Parietal lobe (tissue), 1 donor: ENCODE results near the gene COX6A2. TPM values are rescaled to one million over a fixed set of nuclear protein-coding genes. Genes with fewer than 3 reads are reported as not detected.

ENCODE experiments used
- total RNA-seq: library from RNA; depleted of rRNA; stranded (reverse); fragments of >200 nt; gene quantifications from one replicate; pipeline ENCODE4 v1.2.3, GENCODE V29; 2014

Gene COX6A2
- not detected for total RNA-seq

GRCh38 chr16:31428279-31428597 is at the start of gene COX6A2:
Gene COX6A2, minus strand, starts transcription at chr16:31428360. Its CDS starts 35 bp downstream, at chr16:31428325.

GRCh38 chr16:31471875-31472708 is 43.9 kb upstream of the COX6A2 start, which contains the start of gene TGFB1I1:
Gene TGFB1I1, plus strand, starts transcription at chr16:31472152. Its CDS starts 37 bp downstream, at chr16:31472189.

GRCh38 chr16:31458844-31459686 is 30.9 kb upstream of the COX6A2 start, which contains the start of gene ARMC5:
Gene ARMC5, plus strand, starts transcription at chr16:31459501. Its CDS starts 24 bp downstream, at chr16:31459525.

GRCh38 chr16:31393056-31393455 is 35.1 kb downstream of the COX6A2 start, which contains the start of gene ITGAD:
Gene ITGAD, plus strand, starts transcription at chr16:31393335. Its CDS starts 26 bp downstream, at chr16:31393361.

Other genes with a start within 250 kb of the COX6A2 start
- gene FUS, start 248.2 kb downstream of the COX6A2 start, total RNA-seq = 119 TPM
- 1.3 TPM for gene PYCARD, start 225.6 kb downstream of the COX6A2 start, total RNA-seq
- gene TRIM72, start 214.2 kb downstream of the COX6A2 start, total RNA-seq = 0.63 TPM
- not detected for gene PYDC1, start 211.2 kb downstream of the COX6A2 start, total RNA-seq
- gene ITGAM, start 168.4 kb downstream of the COX6A2 start, total RNA-seq = 1.3 TPM
- gene ITGAX, start 73.2 kb downstream of the COX6A2 start, total RNA-seq = 1.3 TPM
- gene ITGAD, start 35.0 kb downstream of the COX6A2 start, total RNA-seq = not detected
- 1.3 TPM for gene ZNF843, start 14.4 kb upstream of the COX6A2 start, total RNA-seq
- gene ARMC5, start 31.1 kb upstream of the COX6A2 start, total RNA-seq = 8.8 TPM
- gene TGFB1I1, start 43.8 kb upstream of the COX6A2 start, total RNA-seq = 4.1 TPM
- gene SLC5A2, start 54.8 kb upstream of the COX6A2 start, total RNA-seq = 1.3 TPM
- 47.3 TPM for gene RUSF1, start 80.0 kb upstream of the COX6A2 start, total RNA-seq
- gene AHSP, start 99.5 kb upstream of the COX6A2 start, total RNA-seq = 45.7 TPM